HCT116 (cell line): ENCODE data around the gene VPS39. TPM values are rescaled to one million over a fixed set of nuclear protein-coding genes. Genes with fewer than 3 reads are reported as not detected.

ENCODE experiments used
- ATAC-seq: fragments of 200-7000 bp; cut with Tn5 transposase; 2 replicates; pipeline ENCODE4 v1.9.1; 2020; ENCODE audit warnings: mild to moderate bottlenecking, moderate library complexity
- BruUV-seq: library from RNA; stranded (reverse); fragments of 400-500 nt; replicated peaks from 2 replicates; lab custom pipeline; 2021; lab: Mats Ljungman, UMichigan
- CTCF ChIA-PET: fragments of 300-600 bp; sonication (Branson Sonifier 250); formaldehyde crosslinking; loops from one replicate; lab custom pipeline; 2021; ENCODE audit warnings: antibody characterized with exemption; lab: Charles Lee
- POLR2A ChIA-PET: fragments of 300-600, 350-600 bp; sonication (Branson Sonifier 250); formaldehyde crosslinking; loops from one replicate; lab custom pipeline; 2021; ENCODE audit warnings: antibody characterized with exemption; lab: Charles Lee
- RAD21 ChIA-PET, 2 experiments: fragments of 300-600 bp; sonication (Branson Sonifier 250); formaldehyde crosslinking; loops; one replicate each; lab custom pipeline; 2023; ENCODE audit warnings: low total read pairs in 2 of 2; ENCODE audit not compliant: uncharacterized antibody in 2 of 2, unreplicated experiment in 2 of 2, low non-redundant PET in 1 of 2; lab: Charles Lee
- DNase-seq: peaks from one replicate; pipeline ENCODE4 v3.0.0-alpha.2; 2010; ENCODE audit warnings: low read depth, low spot score
- H2AFZ ChIP-seq: fragments of 200-600 bp; shearing (Covaris generic), sonication (generic); 2 replicates; pipeline ENCODE4 v1.6.1; 2017; ENCODE audit warnings: low read depth, mixed run types, mixed read lengths, antibody characterized with exemption, low read length; ENCODE audit not compliant: poor library complexity, severe bottlenecking
- H3K27ac ChIP-seq: 2 replicates; pipeline ENCODE4 v1.5.1; 2012; ENCODE audit warnings: low read depth, low read length
- H3K27me3 ChIP-seq: fragments of 200-600 bp; sonication (generic); 2 replicates; pipeline ENCODE4 v1.6.1; 2016; ENCODE audit warnings: mixed run types, low read length, mixed read lengths; ENCODE audit not compliant: insufficient read depth
- H3K36me3 ChIP-seq, 2 experiments: fragments of 200-500 bp in 1 of 2; fragments of 200-600 bp in 1 of 2; sonication (Bioruptor generic) in 1 of 2; sonication (generic) in 1 of 2; 2 replicates each; pipeline versions ENCODE4 v1.5.1 to v1.6.1; 2014 to 2016; ENCODE audit warnings: low read length in 2 of 2, inconsistent platforms in 1 of 2, mixed read lengths in 1 of 2, mixed run types in 1 of 2; ENCODE audit not compliant: insufficient read depth in 2 of 2, control insufficient read depth in 1 of 2
- H3K4me1 ChIP-seq, 2 experiments: fragments of 200-600 bp in 1 of 2; sonication (generic) in 1 of 2; 2 replicates each; pipeline versions ENCODE4 v1.5.1 to v1.6.1; 2012 to 2017; ENCODE audit warnings: low read length in 2 of 2, inconsistent platforms in 1 of 2, mild to moderate bottlenecking in 1 of 2, mixed read lengths in 1 of 2, mixed run types in 1 of 2, moderate library complexity in 1 of 2; ENCODE audit not compliant: insufficient read depth in 2 of 2, control insufficient read depth in 1 of 2
- H3K4me2 ChIP-seq: fragments of 200-600 bp; sonication (generic); 2 replicates; pipeline ENCODE4 v1.6.1; 2017; ENCODE audit warnings: mixed run types, low read length, mixed read lengths
- H3K4me3 ChIP-seq, 2 experiments: fragments of 200-600 bp in 1 of 2; sonication (generic) in 1 of 2; replicated peaks in 1 of 2; 2 replicates each; pipeline ENCODE4 v1.5.1; 2011 to 2016; ENCODE audit warnings: low read length in 2 of 2, control low read depth in 1 of 2, low read depth in 1 of 2, mild to moderate bottlenecking in 1 of 2, mixed read lengths in 1 of 2, mixed run types in 1 of 2
- H3K79me2 ChIP-seq: fragments of 200-600 bp; sonication (generic); 2 replicates; pipeline ENCODE4 v1.6.1; 2017; ENCODE audit warnings: mild to moderate bottlenecking, mixed run types, low read length, moderate library complexity, mixed read lengths; ENCODE audit not compliant: insufficient read depth
- H3K9ac ChIP-seq: fragments of 200-600 bp; sonication (generic); 2 replicates; pipeline ENCODE4 v1.6.1; 2016; ENCODE audit warnings: low read length, mixed read lengths
- H3K9me2 ChIP-seq: fragments of 200-600 bp; sonication (generic), shearing (Covaris generic); 2 replicates; pipeline ENCODE4 v1.6.1; 2017; ENCODE audit warnings: mixed run types, mild to moderate bottlenecking, moderate library complexity; ENCODE audit not compliant: insufficient read depth
- H3K9me3 ChIP-seq, 2 experiments: fragments of 200-500 bp in 1 of 2; fragments of 200-600 bp in 1 of 2; sonication (Bioruptor generic) in 1 of 2; sonication (generic) in 1 of 2; 2 replicates each; pipeline ENCODE4 v1.6.1; 2014 to 2017; ENCODE audit warnings: low read length in 2 of 2, mixed read lengths in 2 of 2, inconsistent platforms in 1 of 2, low read depth in 1 of 2, mild to moderate bottlenecking in 1 of 2, mixed run types in 1 of 2, moderate library complexity in 1 of 2; ENCODE audit not compliant: control insufficient read depth in 1 of 2, insufficient read depth in 1 of 2
- H4K20me1 ChIP-seq: fragments of 200-600 bp; sonication (generic), shearing (Covaris generic); 2 replicates; pipeline ENCODE4 v1.6.1; 2017; ENCODE audit warnings: mixed run types, mild to moderate bottlenecking, moderate library complexity; ENCODE audit not compliant: insufficient read depth
- ATF3 ChIP-seq: IDR thresholded peaks from 2 replicates; pipeline ENCODE4 v1.6.1; 2012
- CBX3 ChIP-seq: IDR thresholded peaks from 2 replicates; pipeline ENCODE4 v1.6.1; 2012; ENCODE audit warnings: low read depth
- CEBPB ChIP-seq: IDR thresholded peaks from 2 replicates; pipeline ENCODE4 v1.6.1; 2012; ENCODE audit warnings: low read depth
- CTCF ChIP-seq, 3 experiments: fragments of 200-600 bp in 1 of 3; sonication (generic) in 1 of 3; IDR thresholded peaks in 2 of 3; conservative IDR thresholded peaks in 1 of 3; 2 replicates each; pipeline ENCODE4 v1.5.1; 2012 to 2017; ENCODE audit warnings: low read depth in 2 of 3, low read length in 2 of 3, antibody characterized with exemption in 1 of 3, borderline replicate concordance in 1 of 3, control low read depth in 1 of 3, mild to moderate bottlenecking in 1 of 3, mixed read lengths in 1 of 3, mixed run types in 1 of 3, moderate library complexity in 1 of 3; ENCODE audit not compliant: insufficient read depth in 1 of 3
- EGR1 ChIP-seq: IDR thresholded peaks from 2 replicates; pipeline ENCODE4 v1.6.1; 2012; ENCODE audit warnings: low read depth
- ELF1 ChIP-seq: IDR thresholded peaks from 2 replicates; pipeline ENCODE4 v1.6.1; 2012; ENCODE audit warnings: low read depth, borderline replicate concordance
- EZH2 ChIP-seq: fragments of 200-600 bp; sonication (generic); IDR thresholded peaks from 2 replicates; pipeline ENCODE4 v1.6.1; 2017; ENCODE audit warnings: antibody characterized with exemption, mixed run types
- EZH2phosphoT487 ChIP-seq: fragments of 200-600 bp; IDR thresholded peaks from 2 replicates; pipeline ENCODE4 v1.6.1; 2018; ENCODE audit warnings: antibody characterized with exemption, borderline replicate concordance
- FOSL1 ChIP-seq: IDR thresholded peaks from 2 replicates; pipeline ENCODE4 v1.6.1; 2012; ENCODE audit warnings: low read depth
- JUND ChIP-seq: IDR thresholded peaks from 2 replicates; pipeline ENCODE4 v1.6.1; 2012
- POLR2A ChIP-seq: IDR thresholded peaks from 2 replicates; pipeline ENCODE4 v1.7.0; 2011; ENCODE audit warnings: borderline replicate concordance; ENCODE audit not compliant: insufficient read depth, insufficient read length; ENCODE audit errors: extremely low read depth
- POLR2AphosphoS5 ChIP-seq: IDR thresholded peaks from 2 replicates; pipeline ENCODE4 v1.6.1; 2011; ENCODE audit warnings: mild to moderate bottlenecking, low read depth, low read length, moderate library complexity
- RAD21 ChIP-seq: IDR thresholded peaks from 2 replicates; pipeline ENCODE4 v1.6.1; 2012; ENCODE audit warnings: low read depth, mild to moderate bottlenecking
- REST ChIP-seq: IDR thresholded peaks from 2 replicates; pipeline ENCODE4 v1.6.1; 2012; ENCODE audit warnings: low read depth
- SRF ChIP-seq: IDR thresholded peaks from 2 replicates; pipeline ENCODE4 v1.6.1; 2012; ENCODE audit warnings: low read depth
- TCF7L2 ChIP-seq: IDR thresholded peaks from 2 replicates; pipeline ENCODE4 v1.7.0; 2011; ENCODE audit warnings: borderline replicate concordance, inconsistent platforms; ENCODE audit not compliant: insufficient read depth, insufficient read length; ENCODE audit errors: extremely low read depth
- YY1 ChIP-seq: IDR thresholded peaks from 2 replicates; pipeline ENCODE4 v1.6.1; 2011; ENCODE audit warnings: low read length, low read depth, moderate library complexity, mild to moderate bottlenecking; ENCODE audit not compliant: insufficient replicate concordance; ENCODE audit errors: extremely low read depth
- ZBTB33 ChIP-seq: IDR thresholded peaks from 2 replicates; pipeline ENCODE4 v1.6.1; 2011; ENCODE audit warnings: mild to moderate bottlenecking, low read length, moderate library complexity; ENCODE audit not compliant: insufficient replicate concordance; ENCODE audit errors: extremely low read depth
- ZFX ChIP-seq: fragments of 450-650 bp; IDR thresholded peaks from 2 replicates; pipeline ENCODE4 v1.6.1; 2017
- ZNF274 ChIP-seq: fragments of 200-500 bp; sonication (Bioruptor generic); IDR thresholded peaks from 2 replicates; pipeline ENCODE4 v1.6.1; 2014; ENCODE audit warnings: mild to moderate bottlenecking, low read depth, low read length, inconsistent platforms
- intact Hi-C: fragments of 100-400 bp; cut with micrococcal nuclease; formaldehyde crosslinking; loops from 2 replicates; pipeline ENCODE4 v1.10.0; 2022
- total RNA-seq: library from RNA; stranded (reverse); gene quantifications from one replicate; pipeline ENCODE4 v1.2.1, GENCODE V29; 2021; ENCODE audit not compliant: unreplicated experiment

VPS39 gene
- total RNA-seq, 1 experiment from 2014 or later = 40.1 TPM

GRCh38 chr15:42121682-42122081, 86.4 kb downstream of the VPS39 start:
- Histone ChIP-seq H4K20me1 (no peaks in the 10 kb centered on the region), H3K9me2 (no peaks in the 10 kb centered on the region), H3K27ac (no peak overlapping the region), H3K36me3 (no peaks in the 10 kb centered on the region), H3K9me3 (no peaks in the 10 kb centered on the region), H3K4me3 (no peak overlapping the region), H3K4me1 (peaks cover 0 to 4% of the 10 kb centered on the region in 2 experiments; a peak in 1 of 4 replicates), H3K27me3 (no peaks in the 10 kb centered on the region), H2AFZ (no peak overlapping the region), H3K79me2 (no peaks in the 10 kb centered on the region), H3K4me2 (no peak overlapping the region), H3K9ac (no peak overlapping the region)
- no peak for DNase-seq
- POLR2A ChIA-PET = no interaction called here
- no peak for ATAC-seq
- BruUV-seq = no TSS peak
- intact Hi-C loops = no loop called here
- CTCF ChIA-PET = no interaction called here
- RAD21 ChIA-PET = no interaction called here
- no peak for TF ChIP-seq CEBPB
- TF ChIP-seq REST = no peak
- TF ChIP-seq JUND = no peak
- TF ChIP-seq EGR1 = no peak
- no peak for TF ChIP-seq EZH2
- TF ChIP-seq POLR2A = no peak
- TF ChIP-seq ZNF274 = no peak
- TF ChIP-seq ZFX = no peak
- TF ChIP-seq TCF7L2 = no peak
- no peak for TF ChIP-seq POLR2AphosphoS5
- no peak for TF ChIP-seq CTCF (IDR thresholded peaks at IDR 0.05 in 2 of 3, conservative IDR thresholded peaks at IDR 0.05 in 1 of 3; ENCODE audit: borderline replicate concordance in 1 of 3, insufficient read depth in 1 of 3, low read depth in 2 of 3, low read length in 2 of 3)
- TF ChIP-seq ZBTB33 = no peak
- TF ChIP-seq CBX3 = no peak
- TF ChIP-seq RAD21 = no peak
- TF ChIP-seq ATF3 = no peak
- TF ChIP-seq SRF = no peak
- TF ChIP-seq EZH2phosphoT487 = no peak
- TF ChIP-seq FOSL1 = no peak
- no peak for TF ChIP-seq ELF1
- TF ChIP-seq YY1 = no peak
